ENCODE results near the gene LRSAM1.
A peak's percentile ranks its signal among the peaks of the same experiment; 100 is the strongest.

LRSAM1 gene

GRCh38 chr9:127491516-127491915 lies 40.2 kb downstream of the LRSAM1 start:
- DNase-seq (ENCODE audit: low read depth): no peak
- H3K4me3 ChIP-seq (ENCODE audit: low read depth, low read length): no peak overlapping the region

GRCh38 chr9:127492616-127493015 lies 41.3 kb downstream of the LRSAM1 start:
- no peak for DNase-seq (ENCODE audit: low read depth)

GRCh38 chr9:127493592-127494303 lies 42.4 kb downstream of the LRSAM1 start:
- DNase-seq (ENCODE audit: low read depth): no peak
- H3K4me3 ChIP-seq (ENCODE audit: low read depth, low read length): no peak overlapping the region

More at GRCh38 chr9:127492616-127493015, 41.3 kb downstream of the LRSAM1 start:
- H3K4me3 ChIP-seq (ENCODE audit: low read depth, low read length): no peak overlapping the region

GRCh38 chr9:127494304-127494702 lies 43.0 kb downstream of the LRSAM1 start:
- no peak for DNase-seq (ENCODE audit: low read depth)
- no peak overlapping the region for H3K4me3 ChIP-seq (ENCODE audit: low read depth, low read length)

- H3K4me3 ChIP-seq (ENCODE audit: low read depth, low read length): no peak overlapping the region
- no peak for DNase-seq (ENCODE audit: low read depth)
Measured at GRCh38 chr9:127495884-127496555, 44.7 kb downstream of the LRSAM1 start.

DNA sequence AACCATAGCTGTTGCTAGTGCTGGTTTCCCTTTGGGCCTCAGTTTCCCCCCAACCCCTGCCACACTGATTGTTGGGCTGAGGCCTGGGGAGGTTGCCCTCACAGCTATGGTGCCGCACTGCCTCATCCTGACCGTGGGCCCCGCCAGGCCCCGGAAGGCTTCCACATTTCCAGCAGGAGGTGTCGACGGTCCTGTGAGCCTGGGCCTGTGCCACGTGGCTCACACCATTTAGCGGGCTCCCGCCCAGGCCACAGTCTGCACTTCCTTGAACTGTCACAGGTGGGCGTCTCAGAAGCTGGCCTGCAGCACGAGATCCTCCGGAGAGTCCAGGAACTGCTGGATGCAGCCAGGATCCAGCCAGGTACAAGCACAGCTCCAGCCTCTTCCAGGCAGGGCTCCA lies 45.7 kb downstream of the LRSAM1 start:
- no peak for DNase-seq (ENCODE audit: low read depth)
- H3K4me3 ChIP-seq (ENCODE audit: low read depth, low read length): no peak overlapping the region

DNA sequence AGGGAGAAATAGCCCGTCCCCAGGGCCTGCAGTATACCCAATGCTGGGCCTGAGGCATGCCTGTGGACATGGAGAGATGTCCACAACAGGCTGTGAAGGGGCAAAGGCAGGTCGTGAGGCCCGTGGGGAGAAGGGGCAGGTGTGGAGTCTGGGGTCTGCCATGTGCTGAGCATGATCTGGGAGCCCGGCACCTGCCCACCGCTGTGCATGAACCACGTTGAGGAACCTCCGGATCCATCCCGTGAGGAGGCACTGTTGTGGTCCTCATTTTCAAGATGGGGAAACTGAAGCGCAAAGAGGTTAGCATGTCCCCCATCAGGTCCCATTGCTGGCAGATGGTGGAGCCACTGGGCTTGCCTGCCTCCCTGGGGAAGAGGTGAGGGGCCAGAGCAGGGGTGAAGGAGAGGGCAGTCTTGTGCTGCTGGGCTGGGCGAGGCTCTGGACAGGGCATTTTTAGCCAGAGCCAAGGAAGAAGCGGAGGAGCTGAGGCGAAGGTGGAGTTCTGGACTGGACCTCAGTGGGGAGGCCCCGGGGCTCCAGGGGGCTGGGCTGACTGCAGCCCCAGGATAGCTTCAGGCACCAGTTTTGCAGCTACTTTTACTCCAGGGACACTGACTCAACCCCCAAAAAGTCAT lies 46.5 kb downstream of the LRSAM1 start:
- DNase-seq (ENCODE audit: low read depth): no peak
- no peak overlapping the region for H3K4me3 ChIP-seq (ENCODE audit: low read depth, low read length)

DNA sequence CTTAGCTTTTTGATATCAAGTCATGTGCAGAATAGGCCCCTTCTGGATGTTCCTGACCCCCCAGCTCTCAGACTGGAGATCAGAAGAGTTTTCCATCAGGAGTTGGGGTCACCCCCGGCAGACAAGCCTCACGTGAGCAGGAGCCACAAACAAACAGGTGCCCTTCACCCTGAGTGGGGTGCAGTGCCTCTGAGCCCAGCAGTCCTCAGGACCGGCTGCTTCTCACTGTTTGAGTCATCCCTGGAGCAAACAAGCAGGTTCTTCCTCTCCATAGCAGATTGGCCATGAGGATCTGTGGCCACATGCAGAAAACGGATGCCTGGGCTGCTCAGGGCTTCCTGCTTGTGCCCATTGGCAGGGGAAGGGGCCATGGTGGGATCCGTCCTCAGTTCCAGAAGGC lies 47.0 kb downstream of the LRSAM1 start:
- H3K4me3 ChIP-seq (ENCODE audit: low read depth, low read length): no peak overlapping the region
- no peak for DNase-seq (ENCODE audit: low read depth)

DNA sequence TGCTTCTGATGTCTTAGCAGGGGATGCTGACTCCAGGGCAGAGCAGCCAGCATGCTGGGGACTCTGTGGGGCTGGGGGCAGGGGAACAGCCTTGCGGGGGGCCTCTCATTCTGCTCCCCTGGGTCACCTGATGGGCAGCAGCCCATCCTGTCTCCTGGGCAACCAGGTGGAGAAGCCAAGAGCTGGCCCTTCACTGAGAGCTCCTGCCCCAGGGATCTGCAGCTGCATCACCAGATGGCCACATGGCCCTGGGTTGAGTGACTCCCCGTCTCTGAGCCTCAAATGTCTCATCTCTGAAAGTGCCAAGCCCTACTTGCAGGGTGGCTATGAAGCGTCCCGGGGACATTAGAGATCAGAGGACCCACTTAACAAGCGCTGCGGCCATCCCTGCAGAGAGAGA lies 49.1 kb downstream of the LRSAM1 start:
- H3K4me3 ChIP-seq (ENCODE audit: low read depth, low read length): no peak overlapping the region
- no peak for DNase-seq (ENCODE audit: low read depth)

DNA sequence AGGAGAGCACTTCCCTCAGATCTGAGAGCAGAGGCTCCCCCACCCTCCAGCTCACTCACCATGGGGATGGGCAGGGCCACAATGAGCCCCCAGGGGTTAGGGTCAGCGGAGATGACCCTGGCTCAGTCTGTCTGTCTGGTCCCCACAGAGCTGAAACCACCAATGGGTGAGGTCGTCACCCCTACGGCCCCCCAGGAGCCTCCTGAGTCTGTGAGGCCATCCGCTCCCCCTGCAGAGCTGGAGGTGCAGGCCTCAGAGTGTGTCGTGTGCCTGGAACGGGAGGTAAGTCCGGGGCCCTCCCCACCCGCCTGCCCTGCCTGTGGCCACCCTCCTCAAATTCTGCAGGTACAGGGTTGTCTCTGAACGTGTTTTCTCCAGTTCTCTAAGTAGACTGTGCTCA lies 49.6 kb downstream of the LRSAM1 start:
- no peak for DNase-seq (ENCODE audit: low read depth)
- no peak overlapping the region for H3K4me3 ChIP-seq (ENCODE audit: low read depth, low read length)

DNA sequence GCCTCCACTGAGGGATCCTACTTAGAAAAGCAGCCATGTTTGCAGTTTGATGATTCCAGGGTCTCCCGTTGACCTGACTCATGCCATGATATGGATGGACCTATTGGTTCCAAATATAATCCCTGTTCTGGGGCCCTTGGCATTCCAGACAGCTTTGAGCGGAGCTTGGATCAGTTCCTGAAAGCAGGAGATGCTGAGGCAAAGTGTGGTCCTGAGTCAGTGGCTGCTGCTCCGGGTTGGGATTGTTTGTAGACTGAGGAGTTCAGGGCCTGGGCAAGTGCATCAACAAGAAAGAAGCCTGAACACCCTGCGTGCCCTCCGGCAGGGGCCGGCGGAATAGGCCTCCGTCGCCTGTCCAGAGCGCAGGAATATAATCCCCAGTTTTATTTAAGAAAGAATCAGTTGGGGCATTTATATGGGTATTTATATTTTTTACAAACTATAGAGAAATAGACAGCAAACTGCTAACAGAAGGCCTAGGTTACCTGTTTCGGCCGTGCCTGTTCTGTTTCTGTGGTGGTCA lies 50.6 kb downstream of the LRSAM1 start:
- no peak overlapping the region for H3K4me3 ChIP-seq (ENCODE audit: low read depth, low read length)
- DNase-seq (ENCODE audit: low read depth): no peak

- no peak overlapping the region for H3K4me3 ChIP-seq (ENCODE audit: low read depth, low read length)
- DNase-seq (ENCODE audit: low read depth): no peak
Measured at GRCh38 chr9:127502706-127503378, 51.5 kb downstream of the LRSAM1 start.

GRCh38 chr9:127503379-127503921 lies 52.1 kb downstream of the LRSAM1 start:
- DNase-seq (ENCODE audit: low read depth): no peak
- H3K4me3 ChIP-seq (ENCODE audit: low read depth, low read length): no peak overlapping the region

DNA sequence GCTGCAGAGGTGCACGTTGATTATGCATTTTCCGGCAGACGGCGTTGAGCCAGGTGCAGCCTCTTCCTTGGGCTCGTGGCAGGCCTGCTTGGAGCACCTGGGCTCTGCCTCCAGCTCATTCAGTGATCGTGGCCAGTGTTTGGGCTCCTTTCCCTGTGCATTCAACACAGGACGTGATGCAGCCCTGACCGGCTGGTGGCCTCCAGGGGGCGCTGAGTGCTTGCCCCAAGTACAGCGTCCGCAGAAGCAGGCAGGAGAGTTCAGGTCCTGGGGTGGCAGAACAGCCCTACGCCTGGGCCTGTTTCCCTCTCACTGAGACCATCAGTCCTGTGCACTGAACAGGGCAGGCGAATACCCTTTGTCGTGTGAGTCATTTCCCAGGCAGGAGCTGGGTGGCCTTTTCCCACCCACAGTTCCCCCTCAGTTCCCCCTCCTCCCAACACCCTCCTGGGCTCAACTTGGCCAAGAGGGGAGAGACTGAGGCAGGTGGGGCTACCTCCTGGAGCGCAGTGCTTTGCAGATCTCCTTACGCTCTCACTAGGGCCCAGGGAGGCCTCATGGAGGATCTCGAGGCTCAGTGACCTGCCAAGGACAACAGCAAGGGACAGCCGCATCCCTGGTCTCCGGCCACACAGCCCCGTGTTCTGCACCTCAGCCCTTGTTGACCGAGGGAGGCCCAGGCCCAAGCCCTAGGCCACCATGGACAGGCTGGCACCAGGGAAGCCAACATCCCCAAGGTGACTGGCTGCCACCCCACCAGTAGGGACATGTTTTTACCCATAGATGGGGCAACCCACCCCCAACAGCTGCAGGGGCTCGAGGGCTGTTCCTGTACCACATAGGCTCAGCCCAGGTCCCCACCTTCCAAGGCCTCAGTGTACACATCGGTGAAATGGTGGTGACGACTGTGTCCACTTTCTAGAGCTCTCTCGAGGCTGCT lies 52.9 kb downstream of the LRSAM1 start:
- no peak overlapping the region for H3K4me3 ChIP-seq (ENCODE audit: low read depth, low read length)
- DNase-seq (ENCODE audit: low read depth): peak; percentile 48

GRCh38 chr9:127504887-127505251 lies 53.6 kb downstream of the LRSAM1 start:
- no peak overlapping the region for H3K4me3 ChIP-seq (ENCODE audit: low read depth, low read length)
- DNase-seq (ENCODE audit: low read depth): no peak

GRCh38 chr9:127505396-127506116 lies 54.2 kb downstream of the LRSAM1 start:
- no peak overlapping the region for H3K4me3 ChIP-seq (ENCODE audit: low read depth, low read length)
- no peak for DNase-seq (ENCODE audit: low read depth)

- no peak for DNase-seq (ENCODE audit: low read depth)
- H3K4me3 ChIP-seq (ENCODE audit: low read depth, low read length): no peak overlapping the region
Measured at GRCh38 chr9:127506117-127506813, 55.0 kb downstream of the LRSAM1 start.
